Heart left ventricle (tissue), 16 donors: ENCODE results near the gene MRPL36. TPM values are rescaled to one million over a fixed set of nuclear protein-coding genes. Genes with fewer than 3 reads are reported as not detected.
A peak's percentile ranks its signal among the peaks of the same experiment; 100 is the strongest.

Experiments
- ATAC-seq, 4 donors: fragments of 200-7000 bp; cut with Tn5 transposase; one replicate each; pipeline ENCODE4 v1.9.1; 2020 to 2022; ENCODE audit warnings: moderate library complexity in 4 of 4, mild to moderate bottlenecking in 3 of 4, moderate number of reproducible peaks in 1 of 4
- DNase-seq, 5 donors: peaks; one replicate each; pipeline ENCODE4 v3.0.0-alpha.2; 2020
- H3K27ac ChIP-seq, 12 donors: fragments of 200-600 bp; sonication (generic) in 4 of 12; one replicate each; pipeline versions ENCODE4 v1.5.0 to v1.8.0; 2016 to 2022; ENCODE audit warnings: mild to moderate bottlenecking in 2 of 12
- H3K27me3 ChIP-seq, 9 donors: fragments of 200-600 bp; sonication (generic) in 2 of 9; one replicate each; pipeline versions ENCODE4 v1.5.1 to v1.8.0; 2016 to 2022; ENCODE audit warnings: mild to moderate bottlenecking in 3 of 9
- H3K36me3 ChIP-seq, 9 donors: fragments of 200-600 bp; sonication (generic) in 2 of 9; one replicate each; pipeline versions ENCODE4 v1.5.0 to v1.8.0; 2018 to 2022; ENCODE audit warnings: mild to moderate bottlenecking in 2 of 9
- H3K4me1 ChIP-seq, 12 donors: fragments of 200-600 bp; sonication (generic) in 4 of 12; one replicate each; pipeline versions ENCODE4 v1.5.0 to v1.8.0; 2016 to 2022; ENCODE audit warnings: mild to moderate bottlenecking in 3 of 12
- H3K4me3 ChIP-seq, 12 donors: fragments of 200-600 bp; sonication (generic) in 4 of 12; one replicate each; pipeline versions ENCODE4 v1.5.0 to v1.8.0; 2017 to 2022; ENCODE audit warnings: mild to moderate bottlenecking in 9 of 12, moderate library complexity in 4 of 12
- H3K9me3 ChIP-seq, 12 donors: fragments of 200-600 bp; sonication (generic) in 4 of 12; one replicate each; pipeline versions ENCODE4 v1.5.0 to v1.8.0; 2016 to 2022; ENCODE audit warnings: mild to moderate bottlenecking in 1 of 12
- POLR2A ChIP-seq, 2 donors: fragments of 450-650 bp; IDR thresholded peaks; one replicate each; pipeline ENCODE4 v1.6.1; 2017; ENCODE audit warnings: antibody characterized with exemption in 2 of 2, mild to moderate bottlenecking in 2 of 2, moderate library complexity in 2 of 2
- WGBS, 4 donors: extraction: QIAGEN DNeasy Blood & Tissue Kit in 2 of 4; methylation state at CpG; one replicate each; pipeline versions ENCODE4 v1.1.5 to v1.1.7; 2013 to 2018; 5-methylcytosine and 5-hydroxymethylcytosine counted together
- intact Hi-C, 10 donors: fragments of 100-400 bp; cut with DNase I; formaldehyde crosslinking; loops; one replicate each; pipeline versions ENCODE4 v1.11.1 to v1.14.2; 2022
- polyA plus RNA-seq, 2 donors: library from polyadenylated mRNA; stranded (reverse); fragments of 200-250 nt; gene quantifications; one replicate each; pipeline ENCODE4 v1.2.3, GENCODE V29; 2013
- total RNA-seq, 9 donors: library from RNA; depleted of rRNA in 2 of 9; stranded (reverse); fragments of >200 nt in 2 of 9; fragmentation: NEBNext Ultra II Directional in 3 of 9; extraction: Animal tissue kit (Norgen Biotek cat#: 25700) in 3 of 9; gene quantifications; one replicate each; pipeline versions ENCODE4 v1.1.0 to v1.2.4, GENCODE V29; 2016 to 2023
- TF ChIP-seq, protein P1 (sequence below), 12 donors: fragments of 200-600 bp; sonication (generic) in 4 of 12; IDR thresholded peaks; one replicate each; pipeline versions ENCODE4 v1.5.0 to v1.8.0; 2018 to 2022; ENCODE audit warnings: antibody characterized with exemption in 12 of 12, mild to moderate bottlenecking in 5 of 12
- donor health status: ischemic (EF 13 %, LVEDD 7.1; RV severe dilation, severe dysfunction).
- donor health status: healthy with polysubstance abuse.
- donor health status: DM: no; HTN: yes; CAD: no.
- donor health status: DM: no; HTN: no; CAD: no.
- donor health status: ischemic (EF 25% LVEDD 6.9; RV normal size, moderate dysfunction).
- donor health status: ischemic (EF 25% LVEDD 5.7; RV mildly dilated, moderate dysfunction).
- donor health status: healthy.
- donor health status: DM: yes; HTN: yes; CAD: no.
- donor health status: ischemic (EF 35%, LVEDD 5.7; RV mildly dilated, moderate dysfunction).
- donor health status: nonischemic (EF 11% LVEDD 7.7; RV severe dilation, severe dysfunction).
- donor health status: DM: yes; HTN: yes; CAD: no.
- donor health status: PGD.
- donor health status: ischemic (EF 29% LVEDD 5.4; RV normal size, mild dysfunction).
- donor health status: nonischemic (EF 23%, LVEDD 6.1; RV moderate dilation, normal function).

The MRPL36 gene
- total and polyA plus RNA-seq, 11 donors = 45.6 to 107 (median 56.4) TPM

- DNase-seq (peak in 3 of 5 donors; percentile 12 to 53 (median 25)), ATAC-seq (no peak)
- no peaks in the 10 kb centered on the region for H3K4me1 ChIP-seq
- intact Hi-C loops = no loop called here
- no peaks in the 10 kb centered on the region for H3K9me3 ChIP-seq
- peaks cover 0 to 20% (median 0%) of the 10 kb centered on the region in 9 donors for H3K27me3 ChIP-seq
- 85 to 90% (median 89%) methylated on average over 17 of the region's 17 CpGs for WGBS, 4 donors
- TF ChIP-seq, protein P1, sequence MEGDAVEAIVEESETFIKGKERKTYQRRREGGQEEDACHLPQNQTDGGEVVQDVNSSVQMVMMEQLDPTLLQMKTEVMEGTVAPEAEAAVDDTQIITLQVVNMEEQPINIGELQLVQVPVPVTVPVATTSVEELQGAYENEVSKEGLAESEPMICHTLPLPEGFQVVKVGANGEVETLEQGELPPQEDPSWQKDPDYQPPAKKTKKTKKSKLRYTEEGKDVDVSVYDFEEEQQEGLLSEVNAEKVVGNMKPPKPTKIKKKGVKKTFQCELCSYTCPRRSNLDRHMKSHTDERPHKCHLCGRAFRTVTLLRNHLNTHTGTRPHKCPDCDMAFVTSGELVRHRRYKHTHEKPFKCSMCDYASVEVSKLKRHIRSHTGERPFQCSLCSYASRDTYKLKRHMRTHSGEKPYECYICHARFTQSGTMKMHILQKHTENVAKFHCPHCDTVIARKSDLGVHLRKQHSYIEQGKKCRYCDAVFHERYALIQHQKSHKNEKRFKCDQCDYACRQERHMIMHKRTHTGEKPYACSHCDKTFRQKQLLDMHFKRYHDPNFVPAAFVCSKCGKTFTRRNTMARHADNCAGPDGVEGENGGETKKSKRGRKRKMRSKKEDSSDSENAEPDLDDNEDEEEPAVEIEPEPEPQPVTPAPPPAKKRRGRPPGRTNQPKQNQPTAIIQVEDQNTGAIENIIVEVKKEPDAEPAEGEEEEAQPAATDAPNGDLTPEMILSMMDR (IDR thresholded peaks at IDR 0.05) = no peak
- TF ChIP-seq POLR2A (IDR thresholded peaks at IDR 0.05) = no peak
- H3K36me3 ChIP-seq = no peaks in the 10 kb centered on the region
- no peak overlapping the region for H3K27ac ChIP-seq
- H3K4me3 ChIP-seq = no peak overlapping the region
Measured at GRCh38 chr5:1750469-1750868, 49.2 kb downstream of the MRPL36 start.

DNA sequence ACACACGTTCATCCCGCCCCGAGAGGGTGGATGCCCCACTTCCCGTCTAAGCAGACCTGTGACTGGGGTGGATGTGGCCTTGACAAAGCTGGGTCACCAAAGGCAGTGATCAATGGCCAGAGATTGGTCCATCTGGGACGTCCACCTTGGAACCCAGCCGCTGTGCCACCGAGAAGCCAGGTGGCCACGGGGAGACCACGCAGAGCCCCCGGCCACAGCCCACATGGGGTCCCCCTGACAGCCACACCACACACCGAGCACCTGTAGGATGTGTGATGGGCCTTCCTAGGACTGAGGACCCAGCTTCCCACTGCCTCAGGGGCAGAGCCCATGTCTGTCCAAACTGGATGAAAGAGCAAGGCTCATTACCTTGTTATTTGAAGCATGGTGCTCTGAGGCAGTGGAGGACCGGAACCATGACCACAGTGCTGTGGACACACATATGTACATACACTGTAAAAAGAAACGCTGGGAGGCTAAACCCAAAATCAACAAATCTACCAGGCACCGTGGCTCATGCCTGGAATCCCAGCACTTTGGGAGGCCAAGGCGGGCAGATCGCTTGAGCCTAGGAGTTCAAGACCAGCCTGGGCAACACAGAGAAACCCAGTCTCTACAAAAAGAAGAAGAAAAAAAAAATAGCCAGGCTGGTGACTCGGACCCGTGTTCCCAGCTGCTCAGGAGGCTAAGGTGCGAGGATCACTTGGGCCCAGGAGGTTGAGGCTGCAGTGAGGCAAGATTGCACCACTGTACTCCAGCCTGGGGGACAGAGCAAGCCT lies 50.1 kb downstream of the MRPL36 start:
- Histone ChIP-seq H3K9me3 (no peaks in the 10 kb centered on the region), H3K36me3 (no peaks in the 10 kb centered on the region), H3K4me1 (no peaks in the 10 kb centered on the region), H3K4me3 (no peak overlapping the region), H3K27me3 (peaks cover 0 to 14% (median 0%) of the 10 kb centered on the region in 9 donors), H3K27ac (no peak overlapping the region)
- DNase-seq (peak in 3 of 5 donors; percentile 5 to 55 (median 9)), ATAC-seq (no peak)
- 85 to 89% (median 88%) methylated on average over 11 to 19 of the region's 19 CpGs for WGBS, 4 donors
- intact Hi-C loops = no loop called here
- TF ChIP-seq, protein P1 (IDR thresholded peaks at IDR 0.05) = no peak
- no peak for TF ChIP-seq POLR2A (IDR thresholded peaks at IDR 0.05)

DNA sequence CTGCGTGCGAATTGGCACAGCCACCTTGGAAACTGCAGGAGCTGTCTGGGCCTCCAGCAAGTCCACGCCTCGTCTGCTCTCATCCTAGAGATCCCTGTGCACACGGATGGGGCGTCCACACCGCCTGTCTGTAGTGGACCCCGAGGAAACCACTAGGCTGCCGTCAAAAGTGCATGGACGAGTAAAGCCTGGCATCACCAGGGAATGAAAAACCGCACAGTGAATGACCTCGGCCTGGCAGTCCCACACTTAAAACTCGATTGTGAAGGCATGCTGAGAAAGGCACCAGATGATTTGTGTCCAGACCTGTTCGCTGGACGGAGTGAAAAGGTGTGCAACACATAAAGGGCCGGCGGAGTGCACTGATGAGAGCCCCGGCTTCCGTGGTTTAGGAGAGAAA lies 50.8 kb downstream of the MRPL36 start:
- TF ChIP-seq, protein P1 (IDR thresholded peaks at IDR 0.05) = no peak
- no peak for TF ChIP-seq POLR2A (IDR thresholded peaks at IDR 0.05)
- H3K27me3 ChIP-seq = peaks cover 0 to 13% (median 0%) of the 10 kb centered on the region in 9 donors
- H3K4me3 ChIP-seq = no peak overlapping the region
- 83 to 88% (median 86%) methylated on average over 18 to 19 of the region's 19 CpGs for WGBS, 4 donors
- no peaks in the 10 kb centered on the region for H3K9me3 ChIP-seq
- H3K36me3 ChIP-seq = no peaks in the 10 kb centered on the region
- DNase-seq = peak in 2 of 5 donors; percentile 8 to 13
- no peaks in the 10 kb centered on the region for H3K4me1 ChIP-seq
- intact Hi-C loops = no loop called here
- ATAC-seq = no peak
- H3K27ac ChIP-seq = no peak overlapping the region

Other genes with a start within 250 kb of the MRPL36 start
- 100 to 1,000 TPM in 3 of 9 donors, 10 to 100 TPM in 6; 55.9 to 245 (median 87.1) TPM for gene NDUFS6, start 1.6 kb upstream of the MRPL36 start, total RNA-seq
- gene NDUFS6, start 1.6 kb upstream of the MRPL36 start, polyA plus RNA-seq = 100 to 1,000 TPM; 147 to 311 TPM
- gene IRX4, start 83.1 kb upstream of the MRPL36 start, total RNA-seq = 10 to 100 TPM in 8 of 9 donors, 1 to 10 TPM in 1; 8.6 to 32.3 (median 17.4) TPM
- 10 to 100 TPM in 1 of 2 donors, 1 to 10 TPM in 1; 9.7 to 13.1 TPM for gene IRX4, start 83.1 kb upstream of the MRPL36 start, polyA plus RNA-seq